GM21367 (cell line): ENCODE measurements around the gene IL6R.
"Not testable (repeated sequence)": the region's sequence is repeated elsewhere in the genome, so short reads cannot be mapped to it uniquely, and the experiment has no call there.

Experiments used
- ATAC-seq: cut with Tn5 transposase; IDR thresholded peaks from one replicate; pipeline ENCODE4 v1.9.1; 2021; ENCODE audit not compliant: unreplicated experiment

The IL6R gene

DNA sequence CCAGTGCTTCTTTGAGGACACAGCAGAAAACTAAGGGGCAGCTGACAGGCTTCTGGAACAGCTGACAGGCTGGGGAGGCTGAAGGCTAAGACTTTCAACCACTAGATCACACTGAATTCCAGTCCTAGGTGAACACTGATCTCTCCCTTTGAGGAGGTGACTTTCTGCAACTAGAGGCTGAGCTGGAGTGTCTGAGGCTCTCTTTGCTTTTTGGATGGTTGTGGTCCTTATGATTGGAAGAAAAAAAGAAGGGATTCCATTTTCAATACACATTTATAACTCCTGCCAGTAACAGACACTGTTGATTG is 1.4 kb downstream of the IL6R start:
- ATAC-seq, result no peak

GRCh38 chr1:154406886-154407197 is 1.7 kb downstream of the IL6R start:
- no peak for ATAC-seq

DNA sequence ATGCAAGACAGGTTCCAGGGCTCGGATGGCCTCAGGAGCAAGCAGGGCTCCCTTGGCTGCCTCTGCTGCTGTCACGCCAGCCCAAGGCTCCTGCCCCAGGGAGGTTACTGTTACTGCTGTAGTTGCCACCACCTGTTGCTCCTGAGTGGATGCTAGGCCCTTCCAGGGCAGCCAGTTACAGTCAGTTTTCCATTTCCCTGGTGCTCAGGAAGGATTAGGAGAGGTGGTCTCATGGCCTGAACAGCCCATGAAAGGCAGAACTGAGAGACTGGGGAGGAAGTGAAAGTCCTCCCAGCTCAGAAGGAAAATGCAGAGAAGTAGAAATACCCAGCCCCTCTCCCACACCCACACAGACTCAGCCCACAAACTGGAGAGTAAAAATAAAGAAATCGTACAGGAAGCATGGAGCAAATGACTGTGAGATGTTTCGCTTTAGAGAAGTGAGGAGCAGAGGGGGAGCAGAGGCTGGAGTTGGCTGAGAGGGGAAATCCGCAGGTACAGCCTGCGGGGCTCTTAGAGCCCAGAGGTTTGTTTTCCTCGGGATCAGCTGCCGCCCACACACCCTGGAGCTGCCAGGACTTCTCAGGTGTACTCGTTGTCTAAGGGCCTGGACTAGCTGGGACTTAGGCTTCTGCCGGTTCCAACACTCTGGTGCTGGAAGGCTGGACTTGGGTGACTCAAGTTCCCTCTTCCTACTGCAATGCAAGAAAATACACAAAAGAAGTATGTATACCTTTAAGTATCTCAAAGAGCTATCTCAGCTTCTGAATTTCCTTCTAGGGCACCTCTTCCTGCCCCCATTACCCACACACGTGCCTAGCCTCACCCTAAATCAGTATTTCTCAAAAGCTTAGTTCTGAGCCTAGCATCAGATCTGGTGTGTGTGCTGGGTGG is 2.3 kb downstream of the IL6R start:
- ATAC-seq, result no peak

- ATAC-seq, result no peak
Measured at GRCh38 chr1:154408174-154408777, 3.1 kb downstream of the IL6R start.

DNA sequence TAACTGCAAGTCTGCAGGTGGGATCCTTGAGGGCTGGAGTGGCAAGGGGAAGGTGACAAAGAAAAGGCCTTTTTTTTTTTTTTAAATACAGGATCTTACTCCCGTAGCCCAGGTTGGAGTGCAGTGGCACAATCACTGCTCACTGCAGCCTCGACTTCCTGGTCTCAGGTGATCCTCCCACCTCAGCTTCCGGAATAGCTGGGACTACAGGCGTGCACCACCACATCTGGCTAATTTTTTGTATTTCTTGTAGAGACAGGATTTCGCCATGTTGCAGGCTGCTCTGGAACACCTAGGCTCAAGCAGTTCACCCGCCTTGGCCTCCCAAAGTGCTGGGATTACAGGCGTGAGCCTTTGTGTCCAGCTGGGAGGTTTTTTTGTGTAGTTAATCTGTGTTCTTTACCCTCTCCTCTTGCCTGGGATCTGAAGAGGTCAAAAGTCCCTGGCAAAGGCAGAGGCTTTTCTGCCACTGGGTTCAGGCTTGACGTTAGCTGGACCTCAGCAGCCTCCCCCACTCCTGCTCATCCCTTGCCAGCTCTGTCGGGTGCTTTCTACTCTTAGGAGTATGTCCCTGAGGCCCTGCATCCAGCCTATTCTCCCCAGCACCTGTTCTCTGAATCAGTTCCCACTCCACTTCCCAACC is 5.2 kb downstream of the IL6R start:
- no peak for ATAC-seq

DNA sequence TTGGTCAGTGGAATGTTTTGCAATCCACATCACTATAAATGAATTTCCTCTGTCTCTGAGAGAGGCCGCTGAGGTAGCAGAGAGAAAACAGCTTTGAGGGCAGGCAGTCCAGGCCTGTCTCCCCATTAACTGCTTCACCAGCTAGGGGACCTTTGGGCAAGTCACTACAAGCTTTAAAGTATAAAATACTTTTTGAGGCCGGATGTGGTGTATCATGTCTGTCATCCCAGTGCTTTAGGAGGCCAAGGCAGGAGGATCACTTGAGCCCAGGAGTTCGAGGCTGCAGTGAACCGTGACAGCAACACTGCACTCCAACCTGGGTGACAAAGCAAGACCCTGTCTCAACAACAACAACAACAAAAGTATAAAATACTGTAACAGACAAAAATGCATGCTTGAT is 6.4 kb downstream of the IL6R start:
- ATAC-seq, result no peak

DNA sequence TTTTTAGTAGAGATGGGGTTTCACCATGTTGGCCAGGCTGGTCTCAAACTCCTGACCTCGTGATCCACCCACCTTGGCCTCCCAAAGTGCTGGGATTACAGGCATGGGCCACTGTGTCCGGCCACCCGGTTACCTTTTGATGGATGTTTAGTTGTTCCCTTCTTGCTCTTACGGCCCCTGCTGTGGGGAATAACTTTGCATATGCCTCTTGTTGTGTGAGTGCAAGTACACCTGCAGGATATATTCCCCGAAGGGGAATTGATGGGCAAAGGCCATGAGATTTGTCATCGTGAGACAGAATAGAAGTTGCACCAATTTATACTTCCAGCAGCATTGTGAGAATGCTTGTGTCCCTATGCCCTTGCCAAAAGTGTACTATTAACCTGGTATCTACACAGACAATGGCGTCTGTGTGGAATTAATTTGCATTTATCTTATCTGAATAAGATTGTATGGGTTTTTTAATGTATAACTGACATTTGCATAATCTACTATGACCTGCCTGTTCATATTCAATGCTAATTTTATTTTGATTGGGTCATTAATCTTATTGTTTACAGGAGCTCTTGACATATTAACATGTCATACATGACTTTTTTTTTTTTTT is 8.1 kb downstream of the IL6R start:
- no peak for ATAC-seq

DNA sequence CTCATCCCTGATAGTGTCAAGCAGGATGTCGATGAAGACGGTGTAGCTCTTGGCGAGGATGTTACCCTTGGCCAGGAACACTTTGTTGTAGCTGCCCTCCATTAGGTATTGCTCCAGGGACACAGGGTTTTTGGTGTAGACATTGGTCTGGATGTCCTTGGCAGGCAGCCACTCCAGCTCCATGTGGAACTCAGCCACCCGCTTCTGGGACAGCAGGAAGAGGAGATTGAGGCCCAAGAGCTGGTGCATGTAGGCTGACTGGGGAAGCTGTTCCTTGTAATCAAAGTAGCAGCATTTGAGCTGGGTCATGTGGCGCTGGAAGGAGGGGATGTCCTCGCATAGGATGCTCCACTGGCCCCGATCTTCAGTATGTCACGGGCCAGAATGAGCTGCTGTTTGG is 9.5 kb downstream of the IL6R start:
- ATAC-seq, result no peak

DNA sequence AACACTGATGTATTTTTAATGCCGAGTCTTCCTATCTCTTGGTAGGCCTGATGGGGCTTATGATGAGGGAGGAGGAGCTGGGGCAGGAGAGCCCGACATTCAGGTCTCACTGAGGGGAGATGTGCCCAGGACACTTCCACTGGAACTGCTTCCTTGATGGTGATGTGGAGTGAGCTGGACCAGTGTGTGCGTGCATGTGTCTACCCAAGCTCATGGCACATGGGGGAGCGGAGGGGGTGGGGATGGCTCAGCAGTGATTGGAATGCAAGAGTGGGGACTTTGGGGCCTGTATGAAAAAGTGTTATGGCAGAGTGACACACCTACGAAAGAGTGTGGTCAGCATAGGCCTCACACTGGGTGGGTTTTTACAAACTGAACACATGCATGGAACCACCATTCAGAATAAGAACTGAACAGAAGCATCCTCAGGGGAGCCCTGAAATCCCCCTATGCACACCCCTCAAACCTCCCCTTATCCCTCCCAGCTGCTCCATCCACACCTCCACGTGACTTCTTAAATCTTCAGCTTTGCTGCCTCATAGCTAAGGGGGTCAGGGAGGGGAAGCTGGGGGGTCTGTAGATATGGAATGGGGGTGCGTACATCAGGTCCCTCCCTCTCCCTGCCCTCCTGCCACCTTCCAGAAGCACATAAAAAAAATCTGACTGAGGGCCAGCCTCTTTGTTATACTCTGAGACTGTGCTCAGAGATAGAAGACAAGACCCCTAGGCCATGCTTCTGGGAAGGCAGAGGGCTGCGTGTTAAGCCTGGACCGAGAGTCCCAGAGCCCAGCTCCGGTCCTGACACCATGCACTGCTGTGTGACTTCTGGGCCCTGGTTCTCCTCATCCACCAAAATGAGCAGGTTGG is 11.6 kb downstream of the IL6R start:
- ATAC-seq, result no peak

DNA sequence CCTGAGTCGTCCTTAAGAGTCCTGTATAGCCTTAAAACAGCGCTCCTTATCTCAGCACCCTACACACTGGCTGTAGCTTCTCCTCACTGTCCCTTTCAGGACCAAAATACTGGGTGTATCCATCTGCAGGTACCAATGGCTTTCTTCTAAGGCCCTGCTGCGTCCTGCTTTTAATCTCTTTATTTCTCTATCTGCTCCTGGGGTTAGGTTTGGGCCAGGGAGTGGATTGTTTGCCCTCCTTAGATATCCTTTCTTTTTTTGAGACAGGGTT is 12.1 kb downstream of the IL6R start:
- no peak for ATAC-seq

DNA sequence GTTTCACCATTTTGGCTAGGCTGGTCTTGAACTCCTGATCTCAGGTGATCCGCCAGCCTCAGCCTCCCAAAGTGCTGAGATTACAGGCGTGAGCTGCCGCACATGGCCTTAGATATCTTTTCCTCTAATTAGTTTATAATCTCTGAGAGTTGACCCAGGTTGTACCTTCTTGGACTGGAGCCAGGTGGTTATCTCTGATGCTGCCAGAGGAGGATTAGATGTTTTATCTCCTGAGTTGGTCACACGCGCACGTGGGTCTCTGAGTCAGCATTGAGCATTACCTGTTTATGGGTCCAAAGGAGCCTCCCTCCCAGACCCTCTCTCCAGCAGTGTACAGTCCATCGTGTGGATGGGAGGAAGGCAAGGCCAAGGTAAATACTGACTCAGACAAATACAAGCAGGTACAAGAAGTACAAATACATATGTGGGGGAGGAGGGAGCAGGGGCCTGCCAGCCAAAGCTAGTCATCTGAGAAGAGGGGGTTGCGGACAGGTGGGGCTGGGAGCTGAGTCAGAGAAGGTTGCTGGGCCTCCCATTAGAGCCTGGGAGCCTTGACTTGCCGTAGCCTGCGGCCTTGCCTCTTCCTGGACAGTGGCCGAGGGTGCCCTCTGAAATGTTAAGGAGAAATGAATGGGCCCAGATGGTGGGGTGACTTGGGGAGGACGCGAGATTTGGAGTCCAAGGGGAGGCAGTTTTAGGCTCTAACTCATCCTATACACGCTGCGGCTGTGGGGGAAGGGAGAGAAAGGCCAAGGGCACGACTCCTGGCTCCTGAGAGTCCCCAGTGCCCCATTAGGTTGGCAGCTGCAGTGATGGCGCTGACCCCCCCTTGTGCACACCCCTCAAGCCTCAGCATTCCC is 13.1 kb downstream of the IL6R start:
- ATAC-seq, result no peak

DNA sequence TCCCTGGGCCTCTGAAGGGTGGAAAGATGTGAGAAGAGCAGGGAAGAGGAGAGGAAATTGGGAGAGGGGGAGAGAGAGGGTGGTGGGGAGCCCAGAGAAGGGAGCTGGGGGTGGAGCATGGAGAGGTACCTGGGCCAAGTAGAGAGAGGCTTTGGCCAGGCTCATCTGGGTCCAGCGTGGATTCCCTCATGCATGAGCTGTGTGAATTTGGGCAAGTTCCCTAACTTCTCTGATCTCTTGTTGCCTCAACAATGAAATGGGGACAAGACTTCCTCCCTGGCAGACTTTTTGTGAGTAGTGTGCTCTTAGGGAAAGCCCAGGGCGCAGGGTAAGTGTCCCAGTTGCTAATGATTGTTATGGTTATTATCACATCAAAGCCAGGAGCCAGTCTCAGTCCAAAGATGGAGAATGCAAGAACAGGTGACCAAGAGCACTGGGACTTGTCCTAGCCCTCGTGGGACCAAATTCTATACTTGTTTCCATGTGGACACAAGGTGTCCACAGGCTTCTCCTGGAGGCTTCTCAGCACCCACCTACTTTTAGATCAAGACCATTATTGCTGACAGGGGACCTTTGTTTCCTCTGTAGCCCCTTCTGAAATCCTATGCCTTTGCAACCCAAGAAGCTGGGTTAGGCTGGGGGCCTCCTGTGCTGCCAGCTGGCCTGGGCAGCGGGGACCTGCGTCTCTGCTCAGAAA is 13.9 kb downstream of the IL6R start:
- ATAC-seq, result no peak

DNA sequence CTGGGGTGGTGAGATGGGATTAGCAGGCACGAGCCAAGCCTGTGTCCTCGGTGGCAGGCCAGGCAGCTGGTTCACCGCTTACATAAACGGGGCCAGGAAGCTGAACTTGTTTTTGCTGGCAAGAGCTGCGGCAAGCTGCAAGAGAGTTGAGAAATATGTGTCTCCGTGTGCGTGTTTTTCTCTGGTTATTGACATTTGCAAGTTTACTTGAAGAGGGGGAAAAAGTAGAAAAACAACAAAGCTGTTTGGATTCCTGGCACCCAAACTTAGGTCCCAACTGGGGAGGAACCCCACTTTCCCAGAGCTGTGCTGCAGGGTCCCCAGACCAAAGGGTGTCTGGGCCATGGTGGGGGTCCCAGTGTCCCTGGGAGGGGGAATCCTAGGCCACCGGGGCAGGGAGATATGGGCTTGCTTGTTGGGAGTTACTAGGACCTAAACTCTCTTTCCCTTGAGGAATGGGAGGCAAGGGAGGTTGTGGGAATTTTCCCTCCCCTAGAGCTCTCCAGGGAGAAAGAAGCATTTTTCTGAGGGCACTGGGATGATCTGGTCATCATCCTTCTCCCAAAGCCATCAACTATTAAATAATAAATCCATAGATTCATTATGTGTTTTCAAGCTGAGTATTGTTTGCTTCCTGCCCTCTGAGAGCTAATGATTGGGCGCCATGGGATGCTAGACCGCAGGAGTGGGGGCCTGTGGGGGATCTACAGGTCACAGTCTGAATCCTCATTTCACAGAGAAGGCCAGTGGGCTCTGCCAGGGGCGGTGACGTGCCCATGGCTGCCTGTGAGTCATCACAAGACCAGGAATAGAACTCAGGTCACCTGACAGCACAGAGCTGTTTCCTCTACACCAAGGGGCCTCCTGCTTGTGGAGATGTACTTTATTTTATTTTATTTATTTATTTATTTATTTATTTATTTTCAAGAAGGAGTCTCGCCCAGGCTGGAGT is 14.8 kb downstream of the IL6R start:
- no peak for ATAC-seq

DNA sequence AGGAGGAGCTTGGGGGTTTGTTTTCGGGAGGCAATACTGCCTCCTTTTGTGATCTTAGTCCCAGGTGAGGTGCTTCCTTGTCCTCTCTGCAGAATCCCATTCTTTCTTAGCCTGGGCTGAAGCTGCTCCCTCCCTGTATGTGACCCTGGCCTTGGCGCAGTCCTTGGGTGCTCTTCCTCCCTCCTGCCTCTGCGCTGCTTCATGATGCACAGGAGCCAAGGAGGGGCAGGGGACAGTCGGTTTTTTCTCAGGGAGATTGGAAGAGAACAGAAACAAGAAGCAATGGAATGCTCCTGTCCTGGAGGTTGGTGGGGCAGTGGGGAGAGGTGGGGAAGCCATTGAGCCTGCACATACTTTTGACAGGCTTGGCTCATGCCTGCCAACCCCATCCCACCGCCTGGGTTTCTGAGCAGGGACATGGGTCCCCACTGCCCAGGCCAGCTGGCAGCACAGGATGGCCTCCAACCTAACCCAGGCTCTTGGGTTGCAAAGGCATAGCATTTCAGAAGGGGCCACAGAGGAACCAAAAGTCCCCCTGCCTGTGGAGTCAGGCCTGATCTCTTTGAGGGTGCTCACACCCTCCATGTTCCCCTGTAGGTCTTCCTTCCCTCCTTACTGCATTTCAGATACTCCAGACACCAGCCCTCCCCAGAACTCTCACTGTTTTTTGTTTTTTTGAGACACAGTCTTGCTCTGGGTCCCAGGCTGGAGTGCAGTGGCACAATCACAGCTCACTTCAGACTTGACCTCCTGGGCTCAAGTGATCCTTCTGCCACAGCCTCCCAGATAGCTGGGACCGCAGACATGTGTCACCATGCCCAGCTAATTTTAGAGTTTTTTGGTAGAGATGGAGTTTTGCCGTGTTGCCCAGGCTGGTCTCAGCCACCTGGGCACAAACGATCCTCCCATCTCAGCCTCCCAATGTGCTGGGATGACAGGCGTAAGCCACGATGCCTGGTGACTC is 16.1 kb downstream of the IL6R start:
- ATAC-seq, result no peak

GRCh38 chr1:154422049-154422448 is 16.9 kb downstream of the IL6R start:
- not testable (repeated sequence) for ATAC-seq

- no peak for ATAC-seq
Measured at GRCh38 chr1:154422521-154422920, 17.4 kb downstream of the IL6R start.

DNA sequence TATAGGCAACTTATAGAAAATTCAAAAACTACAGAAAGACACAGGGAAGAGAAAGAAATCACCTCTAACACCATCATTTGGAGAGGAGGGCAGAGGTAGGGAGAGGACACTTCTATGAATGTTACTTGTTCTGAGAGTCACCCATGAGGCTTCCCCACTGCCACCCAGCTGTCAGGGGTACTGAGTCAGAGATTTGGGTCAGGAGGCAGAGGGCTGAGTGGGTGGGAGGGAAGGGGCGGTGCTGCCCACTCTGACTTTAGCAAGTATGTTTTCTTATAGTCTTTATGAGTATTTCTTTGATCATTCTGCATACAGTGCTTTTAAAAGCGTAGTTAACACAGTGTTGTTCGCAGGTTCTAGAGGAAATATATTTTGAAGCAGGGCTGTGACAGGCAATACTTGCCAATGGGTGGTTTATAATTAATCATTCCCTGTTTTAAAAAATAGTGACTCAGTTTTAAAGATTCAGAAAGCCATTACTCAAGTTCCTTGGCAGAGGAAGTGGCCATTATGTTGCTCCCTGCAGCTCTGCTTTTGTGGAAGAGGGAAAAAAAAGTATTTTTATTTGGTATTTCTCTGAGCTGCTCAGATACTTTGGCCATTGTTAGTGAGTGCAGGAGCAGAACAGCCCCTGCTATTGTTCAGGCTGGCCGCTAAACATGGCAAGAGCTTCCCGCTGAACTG is 18.3 kb downstream of the IL6R start:
- no peak for ATAC-seq
